ENCODE results near the gene KCNAB1. TPM values are rescaled to one million over a fixed set of nuclear protein-coding genes. Genes with fewer than 3 reads are reported as not detected.

KCNAB1 gene
- total RNA-seq, 1 donor from 2014 or later, result not detected

DNA sequence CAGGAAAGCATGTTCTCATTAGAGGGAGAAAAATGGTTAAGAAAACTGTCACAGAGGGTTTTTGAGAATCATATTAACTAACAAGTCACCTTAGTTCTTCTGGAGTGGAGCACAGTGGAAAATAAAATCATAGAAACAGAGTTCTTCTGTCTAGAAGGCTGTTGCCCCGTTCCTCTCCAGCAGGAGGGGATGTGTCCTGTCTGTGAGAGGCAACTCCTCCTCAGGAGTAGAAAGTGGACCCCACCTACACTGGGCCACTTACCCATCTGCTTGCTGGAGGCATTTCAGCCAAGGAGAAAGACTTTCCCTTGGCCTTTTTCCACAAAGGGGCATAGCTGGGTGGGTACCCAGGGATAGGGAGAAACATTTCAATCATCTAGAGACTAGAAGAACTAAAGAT is 327.9 kb downstream of the KCNAB1 start:
- H3K4me1 Mint-ChIP-seq, result peaks cover 11% of the 10 kb centered on the region
- TF ChIP-seq, protein P1, sequence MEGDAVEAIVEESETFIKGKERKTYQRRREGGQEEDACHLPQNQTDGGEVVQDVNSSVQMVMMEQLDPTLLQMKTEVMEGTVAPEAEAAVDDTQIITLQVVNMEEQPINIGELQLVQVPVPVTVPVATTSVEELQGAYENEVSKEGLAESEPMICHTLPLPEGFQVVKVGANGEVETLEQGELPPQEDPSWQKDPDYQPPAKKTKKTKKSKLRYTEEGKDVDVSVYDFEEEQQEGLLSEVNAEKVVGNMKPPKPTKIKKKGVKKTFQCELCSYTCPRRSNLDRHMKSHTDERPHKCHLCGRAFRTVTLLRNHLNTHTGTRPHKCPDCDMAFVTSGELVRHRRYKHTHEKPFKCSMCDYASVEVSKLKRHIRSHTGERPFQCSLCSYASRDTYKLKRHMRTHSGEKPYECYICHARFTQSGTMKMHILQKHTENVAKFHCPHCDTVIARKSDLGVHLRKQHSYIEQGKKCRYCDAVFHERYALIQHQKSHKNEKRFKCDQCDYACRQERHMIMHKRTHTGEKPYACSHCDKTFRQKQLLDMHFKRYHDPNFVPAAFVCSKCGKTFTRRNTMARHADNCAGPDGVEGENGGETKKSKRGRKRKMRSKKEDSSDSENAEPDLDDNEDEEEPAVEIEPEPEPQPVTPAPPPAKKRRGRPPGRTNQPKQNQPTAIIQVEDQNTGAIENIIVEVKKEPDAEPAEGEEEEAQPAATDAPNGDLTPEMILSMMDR (IDR thresholded peaks at IDR 0.05), result no peak
- H3K4me3 Mint-ChIP-seq, result no peak overlapping the region
- intact Hi-C loops (cut with micrococcal nuclease), result loop anchor here (1.0 to 5.0 kb wide), 4 partner anchors 61 to 689 kb away; no protein-coding TSS in a partner anchor
- ATAC-seq (ENCODE audit: low read depth), result peak; percentile 61
- H3K36me3 Mint-ChIP-seq (ENCODE audit: low read depth), result no peaks in the 10 kb centered on the region
- no peak for DNase-seq
- ChIA-PET POLR2A (no interaction called here), CTCF (interaction anchor here (2.6 to 2.8 kb wide), 2 partner anchors 60 to 296 kb away, joined by 11 to 27 read pairs; no protein-coding TSS in a partner anchor)
- peaks cover 12% of the 10 kb centered on the region for H3K27me3 Mint-ChIP-seq
- H3K27ac Mint-ChIP-seq, result no peak overlapping the region
- no peaks in the 10 kb centered on the region for H3K9me3 Mint-ChIP-seq

DNA sequence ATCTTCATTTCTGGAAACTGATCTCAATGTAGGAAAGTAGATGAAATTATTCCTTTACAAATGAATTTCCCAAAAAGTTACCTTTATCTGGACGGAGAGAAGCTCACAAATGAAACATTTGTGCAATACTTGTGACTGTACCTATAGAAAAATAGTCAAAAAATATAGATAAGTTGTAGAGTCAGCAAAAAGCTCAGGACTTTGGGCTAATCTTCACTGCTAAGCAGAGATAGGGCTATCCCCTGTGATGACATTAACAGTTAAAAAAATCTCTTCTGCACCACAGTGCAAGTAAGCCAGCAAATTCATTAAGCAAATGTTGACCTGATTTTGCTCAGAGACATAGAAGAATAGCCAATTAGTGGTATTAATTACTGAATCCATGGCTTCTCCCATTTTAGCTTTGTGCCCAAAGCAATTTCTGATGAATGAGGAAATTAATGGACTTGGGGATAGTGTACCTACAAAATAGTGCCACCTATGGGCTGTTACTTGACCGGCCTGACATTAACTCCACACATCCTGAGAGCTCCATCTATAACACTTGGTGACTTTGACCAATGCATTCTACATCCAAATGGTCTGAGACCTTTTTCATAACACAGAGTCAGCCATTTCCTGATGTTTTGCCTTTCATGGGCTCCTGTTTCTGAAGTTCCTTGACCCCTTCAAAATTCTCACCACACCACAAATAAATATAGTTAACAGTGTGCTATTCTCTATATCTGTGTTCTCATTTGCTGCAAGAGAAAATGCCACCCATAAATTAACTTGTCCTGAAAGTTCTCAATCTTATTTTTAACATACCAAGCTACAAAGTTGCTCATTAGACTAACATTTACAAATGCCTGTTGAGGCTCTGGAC is 329.6 kb downstream of the KCNAB1 start:
- POLR2A ChIA-PET, result no interaction called here
- Mint-ChIP-seq H3K27ac (no peak overlapping the region), H3K36me3 (ENCODE audit: low read depth) (no peaks in the 10 kb centered on the region), H3K4me3 (no peak overlapping the region), H3K27me3 (peaks cover 13% of the 10 kb centered on the region), H3K4me1 (peaks cover 10% of the 10 kb centered on the region), H3K9me3 (no peaks in the 10 kb centered on the region)
- TF ChIP-seq, protein P1 (IDR thresholded peaks at IDR 0.05), result no peak
- ATAC-seq (ENCODE audit: low read depth) (no peak), DNase-seq (no peak)
- intact Hi-C loops (cut with micrococcal nuclease), result loop anchor here (5.0 kb wide), 1 partner anchor 298 kb away; no protein-coding TSS in a partner anchor
- CTCF ChIA-PET, result interaction anchor here (0.9 to 2.8 kb wide), 9 partner anchors 10 to 298 kb away, joined by 3 to 27 read pairs (median 4); partner anchors contain the start of gene SSR3

DNA sequence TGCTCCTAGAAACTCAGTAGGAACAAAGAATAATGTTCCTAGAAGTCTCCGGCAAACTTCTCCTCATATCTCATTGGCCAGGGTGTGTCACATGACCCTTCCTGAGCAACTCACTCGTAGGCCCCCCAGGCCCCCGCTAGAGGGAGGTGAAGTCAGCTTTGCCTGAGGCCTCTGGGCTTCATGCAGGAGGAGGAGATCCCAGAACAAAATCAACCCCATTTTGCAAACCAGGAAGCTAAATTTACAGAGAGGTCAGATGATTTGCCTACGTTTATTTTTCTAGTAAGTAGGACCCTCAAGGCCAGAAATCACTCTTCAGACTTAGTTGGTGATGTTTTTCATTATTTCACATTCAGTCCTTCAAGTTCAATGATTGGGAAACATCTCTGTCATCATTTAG is 335.5 kb downstream of the KCNAB1 start:
- CTCF ChIA-PET, result interaction anchor here (0.7 kb wide), 1 partner anchor 54 kb away, joined by 3 read pairs; no protein-coding TSS in a partner anchor
- H3K4me1 Mint-ChIP-seq, result peaks cover 4% of the 10 kb centered on the region
- TF ChIP-seq, protein P1 (IDR thresholded peaks at IDR 0.05), result no peak

DNA sequence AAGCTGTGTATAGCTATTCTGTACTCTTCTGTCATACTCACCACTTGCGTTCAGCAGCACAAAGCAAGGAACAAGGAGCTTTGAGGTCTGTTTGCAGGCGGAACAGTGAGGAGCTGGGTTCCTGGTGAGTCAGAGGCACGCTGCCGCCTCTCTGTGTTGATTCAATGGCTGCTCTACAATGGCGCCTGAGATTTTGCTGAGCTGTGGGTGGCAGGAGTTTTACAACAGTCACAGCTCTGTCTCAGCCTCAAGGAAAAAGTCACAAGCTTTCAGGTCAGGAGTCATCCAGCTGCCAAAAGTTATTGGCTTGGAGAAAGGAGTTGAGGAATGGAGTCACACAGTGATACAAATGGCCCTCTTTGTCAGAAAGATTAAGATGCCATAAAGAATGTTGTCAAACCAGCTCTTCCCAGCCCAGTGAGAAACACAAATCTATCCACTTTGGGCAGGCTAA is 336.4 kb downstream of the KCNAB1 start:
- Mint-ChIP-seq H3K4me1 (peaks cover 4% of the 10 kb centered on the region), H3K9me3 (no peaks in the 10 kb centered on the region), H3K36me3 (ENCODE audit: low read depth) (no peaks in the 10 kb centered on the region), H3K27me3 (peaks cover 5% of the 10 kb centered on the region), H3K4me3 (no peak overlapping the region), H3K27ac (no peak overlapping the region)
- no peak for DNase-seq
- intact Hi-C loops (cut with micrococcal nuclease), result no loop called here
- ChIA-PET POLR2A (no interaction called here), CTCF (no interaction called here)
- ATAC-seq (ENCODE audit: low read depth), result no peak
- TF ChIP-seq, protein P1 (IDR thresholded peaks at IDR 0.05), result no peak

More for the DNA sequence above, 335.5 kb downstream of the KCNAB1 start:
- DNase-seq (no peak), ATAC-seq (ENCODE audit: low read depth) (no peak)
- Mint-ChIP-seq H3K36me3 (ENCODE audit: low read depth) (no peaks in the 10 kb centered on the region), H3K27me3 (peaks cover 8% of the 10 kb centered on the region), H3K27ac (no peak overlapping the region), H3K9me3 (no peaks in the 10 kb centered on the region), H3K4me3 (no peak overlapping the region)
- POLR2A ChIA-PET, result no interaction called here
- intact Hi-C loops (cut with micrococcal nuclease), result no loop called here

DNA sequence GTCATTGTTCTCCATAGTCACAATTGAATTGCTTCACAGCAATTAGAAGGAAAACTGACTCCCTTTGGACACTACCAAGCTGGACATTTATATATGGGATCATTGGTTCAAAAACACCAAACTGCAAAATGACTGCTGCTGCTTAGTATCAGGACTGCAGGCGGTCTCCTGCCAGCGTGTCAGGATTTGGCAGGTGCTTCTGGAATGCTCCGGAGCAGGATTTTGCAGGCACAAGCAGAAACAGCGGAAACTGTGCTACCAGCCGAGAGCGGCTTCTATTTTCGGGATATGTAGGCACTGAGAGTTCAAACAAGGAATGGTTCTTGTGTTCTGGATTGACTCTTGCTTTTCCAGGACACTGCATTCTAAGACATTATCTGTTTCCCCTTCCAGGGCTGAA is 339.1 kb downstream of the KCNAB1 start:
- H3K27ac Mint-ChIP-seq, result no peak overlapping the region
- ChIA-PET CTCF (no interaction called here), POLR2A (no interaction called here)
- no peak overlapping the region for H3K4me3 Mint-ChIP-seq
- no peak for DNase-seq
- H3K36me3 Mint-ChIP-seq (ENCODE audit: low read depth), result no peaks in the 10 kb centered on the region
- no peaks in the 10 kb centered on the region for H3K9me3 Mint-ChIP-seq
- intact Hi-C loops (cut with micrococcal nuclease), result no loop called here
- TF ChIP-seq, protein P1 (IDR thresholded peaks at IDR 0.05), result no peak
- ATAC-seq (ENCODE audit: low read depth), result no peak
- peaks cover 4% of the 10 kb centered on the region for H3K4me1 Mint-ChIP-seq
- no peaks in the 10 kb centered on the region for H3K27me3 Mint-ChIP-seq

All from activated B cell treated with CpG ODN at 0.5 μM for 24 hours (primary cell).